ENCODE results near the gene NSA2. TPM values are rescaled to one million over a fixed set of nuclear protein-coding genes. Genes with fewer than 3 reads are reported as not detected.
A peak's percentile ranks its signal among the peaks of the same experiment; 100 is the strongest.

The NSA2 gene
- total and polyA plus RNA-seq, 9 of the 15 experiments (the other 6 are each of a cell fraction or from before 2014, with no cell fraction given), result 60.2 to 246 (median 183) TPM

GRCh38 chr5:74766849-74767578 is at the start of gene NSA2, which contains the start of gene GFM2 (continued):
- TF ChIP-seq NR2C1 (IDR thresholded peaks at IDR 0.05) (peak; percentile 82), NR2C1 (tag; IDR thresholded peaks at IDR 0.05) (peak; percentile 85), NFATC3 (IDR thresholded peaks at IDR 0.05) (peak; percentile 50; the same call in 1 of the 2 replicates), TFAM (CRISPR knock-in tag; conservative IDR thresholded peaks at IDR 0.05) (no peak), JUN (IDR thresholded peaks at IDR 0.05; ENCODE audit: borderline replicate concordance, low read depth, low read length) (peak; percentile 50; the same call in 1 of the 2 replicates), JUN (CRISPR knock-in tag; IDR thresholded peaks at IDR 0.05; ENCODE audit: borderline replicate concordance) (no peak), HCFC1 (IDR thresholded peaks at IDR 0.05; ENCODE audit: low read depth, low read length) (peak; percentile 85), CTCFL (IDR thresholded peaks at IDR 0.05; ENCODE audit: borderline replicate concordance, insufficient read depth, low read depth, low read length, poor library complexity, severe bottlenecking) (no peak), ZNF143 (CRISPR knock-in tag; IDR thresholded peaks at IDR 0.05) (peak; percentile 55; the same call in 1 of the 2 replicates), ZNF766 (CRISPR knock-in tag; conservative IDR thresholded peaks at IDR 0.05) (peak; percentile 63; the same call in 1 of the 2 replicates), ELF1 (tag; IDR thresholded peaks at IDR 0.05) (peak; percentile 85), SNRNP70 (optimal IDR thresholded peaks at IDR 0.05; ENCODE audit: low read depth, low read length) (no peak), GMEB1 (CRISPR knock-in tag; IDR thresholded peaks at IDR 0.05) (peak; percentile 38; the same call in 1 of the 2 replicates), ATF2 (CRISPR knock-in tag; IDR thresholded peaks at IDR 0.05) (no peak), USF1 (CRISPR knock-in tag; IDR thresholded peaks at IDR 0.05) (0 out of 2 replicates have a peak, but pooled peaks have one; percentile 22), MECOM (CRISPR knock-in tag; IDR thresholded peaks at IDR 0.05) (no peak), CGGBP1 (CRISPR knock-in tag; IDR thresholded peaks at IDR 0.05) (0 out of 2 replicates have a peak, but pooled peaks have one; percentile 30), CLOCK (CRISPR knock-in tag; IDR thresholded peaks at IDR 0.05; ENCODE audit: borderline replicate concordance) (no peak)

Data from K562 (cell line).